ENCODE results near the gene PLB1. TPM values are rescaled to one million over a fixed set of nuclear protein-coding genes. Genes with fewer than 3 reads are reported as not detected.

PLB1 gene
- total and polyA plus RNA-seq, 2 donors (not counting 1 experiment from before 2014, with no cell fraction given) = 0.25 to 0.51 TPM

- Histone ChIP-seq H3K9me3 (ENCODE audit: control extremely low read depth in 1 of 3, control insufficient read depth in 2 of 3, insufficient read depth in 1 of 3, low read length in 2 of 3) (no peaks in the 10 kb centered on the region), H3K27me3 (replicated peaks in 1 of 4; ENCODE audit: control extremely low read depth in 1 of 4, control insufficient read depth in 3 of 4, insufficient read depth in 4 of 4, low read length in 3 of 4) (no peaks in the 10 kb centered on the region), H3K4me2 (replicated peaks; ENCODE audit: low read depth, low read length, poor library complexity, severe bottlenecking) (no peak overlapping the region), H3K4me3 (ENCODE audit: control extremely low read depth in 1 of 5, extremely low read depth in 1 of 5, insufficient read depth in 1 of 5, low read depth in 2 of 5, low read length in 4 of 5) (no peak overlapping the region), H3K4me1 (ENCODE audit: control insufficient read depth in 2 of 2, insufficient read depth in 2 of 2, low read length in 2 of 2) (no peaks in the 10 kb centered on the region), H3K36me3 (replicated peaks in 1 of 2; ENCODE audit: control extremely low read depth in 1 of 2, control insufficient read depth in 1 of 2, extremely low read depth in 1 of 2, insufficient read depth in 2 of 2, low read length in 1 of 2) (no peaks in the 10 kb centered on the region), H3K9ac (ENCODE audit: low read length) (no peak overlapping the region), H2AFZ (ENCODE audit: insufficient read depth, low read depth, low read length, poor library complexity, severe bottlenecking) (no peak overlapping the region), H4K20me1 (ENCODE audit: control insufficient read depth, insufficient read depth, low read length, poor library complexity, severe bottlenecking) (no peaks in the 10 kb centered on the region), H3K79me2 (ENCODE audit: control insufficient read depth, insufficient read depth, low read length) (no peaks in the 10 kb centered on the region), H3K27ac (ENCODE audit: low read length in 2 of 2) (no peak overlapping the region)
- Mint-ChIP-seq H3K27me3 (peaks cover 16% of the 10 kb centered on the region), H3K27ac (no peak overlapping the region), H3K4me3 (no peak overlapping the region), H3K9me3 (ENCODE audit: insufficient read depth) (no peaks in the 10 kb centered on the region), H3K4me1 (no peaks in the 10 kb centered on the region)
- intact Hi-C loops (cut with micrococcal nuclease) = no loop called here
- no peak for DNase-seq
- ChIA-PET CTCF (no interaction called here), POLR2A (no interaction called here)
- ATAC-seq (ENCODE audit: low read depth) = no peak
- no peak for TF ChIP-seq CTCF (IDR thresholded peaks at IDR 0.05)
- no peak for TF ChIP-seq EZH2 (IDR thresholded peaks at IDR 0.05; ENCODE audit: borderline replicate concordance, insufficient read depth, low read depth, low read length, poor library complexity, severe bottlenecking)
- WGBS (ENCODE audit: insufficient coverage) = 90% methylated on average over 4 of the region's 6 CpGs
Measured at GRCh38 chr2:28488083-28488830, 7.6 kb upstream of the PLB1 start.

GRCh38 chr2:28488858-28489575 is 6.8 kb upstream of the PLB1 start:
- TF ChIP-seq EZH2 (IDR thresholded peaks at IDR 0.05; ENCODE audit: borderline replicate concordance, insufficient read depth, low read depth, low read length, poor library complexity, severe bottlenecking) (no peak), CTCF (IDR thresholded peaks at IDR 0.05) (no peak)
- Histone ChIP-seq H3K9ac (ENCODE audit: low read length) (no peak overlapping the region), H3K4me1 (ENCODE audit: control insufficient read depth in 2 of 2, insufficient read depth in 2 of 2, low read length in 2 of 2) (no peaks in the 10 kb centered on the region), H3K27me3 (replicated peaks in 1 of 4; ENCODE audit: control extremely low read depth in 1 of 4, control insufficient read depth in 3 of 4, insufficient read depth in 4 of 4, low read length in 3 of 4) (no peaks in the 10 kb centered on the region), H2AFZ (ENCODE audit: insufficient read depth, low read depth, low read length, poor library complexity, severe bottlenecking) (no peak overlapping the region), H3K4me3 (ENCODE audit: control extremely low read depth in 1 of 5, extremely low read depth in 1 of 5, insufficient read depth in 1 of 5, low read depth in 2 of 5, low read length in 4 of 5) (no peak overlapping the region), H3K27ac (ENCODE audit: low read length in 2 of 2) (no peak overlapping the region), H3K9me3 (ENCODE audit: control extremely low read depth in 1 of 3, control insufficient read depth in 2 of 3, insufficient read depth in 1 of 3, low read length in 2 of 3) (no peaks in the 10 kb centered on the region), H3K79me2 (ENCODE audit: control insufficient read depth, insufficient read depth, low read length) (no peaks in the 10 kb centered on the region), H3K36me3 (replicated peaks in 1 of 2; ENCODE audit: control extremely low read depth in 1 of 2, control insufficient read depth in 1 of 2, extremely low read depth in 1 of 2, insufficient read depth in 2 of 2, low read length in 1 of 2) (no peaks in the 10 kb centered on the region), H4K20me1 (ENCODE audit: control insufficient read depth, insufficient read depth, low read length, poor library complexity, severe bottlenecking) (no peaks in the 10 kb centered on the region), H3K4me2 (replicated peaks; ENCODE audit: low read depth, low read length, poor library complexity, severe bottlenecking) (no peak overlapping the region)
- Mint-ChIP-seq H3K27me3 (peaks cover 12% of the 10 kb centered on the region), H3K4me1 (no peaks in the 10 kb centered on the region), H3K9me3 (ENCODE audit: insufficient read depth) (no peaks in the 10 kb centered on the region), H3K4me3 (no peak overlapping the region), H3K27ac (no peak overlapping the region)
- 83% methylated on average over 3 of the region's 4 CpGs for WGBS (ENCODE audit: insufficient coverage)
- DNase-seq (no peak), ATAC-seq (ENCODE audit: low read depth) (no peak)
- POLR2A ChIA-PET = no interaction called here
- CTCF ChIA-PET = no interaction called here
- intact Hi-C loops (cut with micrococcal nuclease) = no loop called here
